NCI-H774 (cell line): Measurements from ENCODE around the gene UNC5B.
A peak's percentile ranks its signal among the peaks of the same experiment; 100 is the strongest.

ENCODE experiments used
- DNase-seq: peaks from one replicate; lab custom pipeline; 2025; lab: John Stamatoyannopoulos, UW

Gene UNC5B

GRCh38 chr10:71300555-71301370, 88.4 kb downstream of the UNC5B start:
- DNase-seq, result no peak

GRCh38 chr10:71301371-71301916, 89.1 kb downstream of the UNC5B start:
- DNase-seq, result no peak

GRCh38 chr10:71302451-71302850, 90.1 kb downstream of the UNC5B start:
- no peak for DNase-seq

DNA sequence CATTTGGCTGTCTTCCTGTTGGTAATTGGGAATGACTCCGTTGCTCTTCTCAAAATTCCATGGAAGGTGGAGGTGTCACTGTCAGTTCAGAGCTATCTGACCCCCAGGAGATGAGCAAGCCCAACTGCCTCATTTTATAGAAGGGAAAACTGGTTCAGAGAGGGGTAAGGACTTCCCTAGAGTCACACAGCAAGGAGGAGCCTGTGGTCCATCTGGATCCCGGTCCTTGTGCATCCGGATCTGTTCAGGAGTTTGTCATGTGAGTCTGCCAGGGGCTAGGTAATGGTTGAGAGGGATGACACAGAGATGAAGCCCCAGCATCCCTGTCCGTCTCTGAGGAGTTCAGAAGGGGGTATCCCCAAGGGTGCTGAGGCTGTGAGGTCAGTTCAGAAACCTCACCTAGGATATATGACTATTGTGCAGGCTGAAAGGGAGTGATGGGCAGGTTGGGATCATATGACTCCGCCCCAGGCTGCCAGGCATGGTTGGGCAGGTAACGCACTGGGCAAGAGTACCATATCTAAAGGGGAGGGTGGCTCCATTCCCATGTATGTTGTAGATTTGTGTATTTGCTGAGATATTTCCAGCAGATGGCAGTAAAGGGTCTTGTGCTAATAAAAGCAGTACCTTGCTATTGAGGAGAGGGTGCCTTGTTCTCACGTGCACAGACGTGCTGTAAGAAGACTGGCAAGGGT, 90.7 kb downstream of the UNC5B start:
- peak; percentile 19 for DNase-seq

DNA sequence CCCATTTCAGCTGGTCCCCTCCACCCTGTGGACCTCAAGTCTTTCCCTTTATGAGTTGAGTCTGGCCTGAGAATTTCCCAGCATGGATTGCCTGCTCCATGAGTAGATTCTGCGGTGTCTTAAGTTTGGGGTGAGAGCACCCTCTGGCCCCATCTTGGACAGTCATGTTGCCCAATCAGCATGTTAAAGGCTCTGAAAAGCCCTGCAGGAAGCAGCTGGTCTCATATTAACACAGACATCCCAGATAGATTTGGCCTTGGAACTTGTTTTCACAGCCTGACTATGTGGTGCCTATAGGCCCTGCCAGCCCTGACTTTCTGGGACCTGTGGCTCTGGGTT, 91.2 kb downstream of the UNC5B start:
- DNase-seq, result no peak

DNA sequence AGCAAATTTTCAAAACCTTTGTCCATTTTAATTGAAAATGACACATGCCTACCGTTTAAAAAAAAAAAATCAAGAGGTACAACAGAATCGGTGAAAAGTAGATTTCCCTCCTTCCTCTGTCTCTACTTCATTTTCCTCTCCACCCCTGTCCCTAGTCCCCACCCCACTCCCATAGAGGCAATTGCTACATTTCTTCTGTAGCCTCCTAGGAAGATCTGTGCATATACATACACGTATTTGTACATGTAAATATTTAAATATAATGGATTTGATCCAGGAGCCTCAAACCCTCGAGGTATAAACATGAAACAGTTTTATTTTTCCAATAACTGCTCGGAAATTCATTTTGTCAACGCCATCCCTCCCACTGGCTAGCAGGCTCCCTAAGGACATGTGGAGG, 92.5 kb downstream of the UNC5B start:
- no peak for DNase-seq

DNA sequence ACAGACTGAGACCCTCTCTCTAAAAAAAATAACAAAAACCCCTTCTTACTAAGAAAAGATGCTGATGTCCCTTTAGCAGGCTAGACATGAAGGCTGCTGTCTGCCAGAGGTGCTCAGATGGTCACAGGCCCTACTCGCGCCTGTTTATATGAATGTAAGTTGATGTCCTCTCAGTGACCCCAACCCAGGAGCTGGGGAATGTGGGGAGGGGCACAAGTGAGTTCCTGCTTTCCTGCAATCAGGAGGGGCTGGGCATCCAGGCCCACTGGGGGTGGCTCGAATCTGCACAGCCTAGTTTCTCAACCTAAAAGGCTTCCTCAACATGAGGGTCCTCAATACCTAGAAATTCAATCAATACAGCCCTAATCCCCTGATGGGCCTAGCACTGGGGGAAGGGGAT, 94.6 kb downstream of the UNC5B start:
- DNase-seq, result no peak

GRCh38 chr10:71307469-71308085, 95.2 kb downstream of the UNC5B start:
- no peak for DNase-seq

- no peak for DNase-seq
Observed at GRCh38 chr10:71308244-71308643, 95.9 kb downstream of the UNC5B start.

DNA sequence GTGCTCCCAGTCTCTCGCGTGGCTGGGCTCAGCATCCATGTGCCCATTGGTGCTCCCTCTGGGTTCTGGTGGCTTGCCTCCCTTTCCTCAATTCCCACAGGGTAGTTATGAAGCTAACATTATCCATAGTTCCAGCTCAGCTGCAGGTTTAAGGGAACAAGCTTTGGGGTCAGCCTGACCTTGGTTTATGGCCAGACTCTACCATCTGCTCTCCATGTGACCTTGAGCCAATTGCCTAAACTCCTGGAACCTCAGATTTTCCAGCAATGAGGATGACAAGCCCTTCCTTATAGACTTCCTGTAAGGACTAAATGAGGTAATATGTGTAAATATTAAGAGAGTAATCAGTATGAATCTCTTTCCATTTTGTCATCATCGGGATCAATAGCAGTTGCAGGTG, 96.6 kb downstream of the UNC5B start:
- DNase-seq, result no peak

- no peak for DNase-seq
Observed at GRCh38 chr10:71309919-71310318, 97.5 kb downstream of the UNC5B start.

- no peak for DNase-seq
Observed at GRCh38 chr10:71312220-71312619, 99.8 kb downstream of the UNC5B start.

DNA sequence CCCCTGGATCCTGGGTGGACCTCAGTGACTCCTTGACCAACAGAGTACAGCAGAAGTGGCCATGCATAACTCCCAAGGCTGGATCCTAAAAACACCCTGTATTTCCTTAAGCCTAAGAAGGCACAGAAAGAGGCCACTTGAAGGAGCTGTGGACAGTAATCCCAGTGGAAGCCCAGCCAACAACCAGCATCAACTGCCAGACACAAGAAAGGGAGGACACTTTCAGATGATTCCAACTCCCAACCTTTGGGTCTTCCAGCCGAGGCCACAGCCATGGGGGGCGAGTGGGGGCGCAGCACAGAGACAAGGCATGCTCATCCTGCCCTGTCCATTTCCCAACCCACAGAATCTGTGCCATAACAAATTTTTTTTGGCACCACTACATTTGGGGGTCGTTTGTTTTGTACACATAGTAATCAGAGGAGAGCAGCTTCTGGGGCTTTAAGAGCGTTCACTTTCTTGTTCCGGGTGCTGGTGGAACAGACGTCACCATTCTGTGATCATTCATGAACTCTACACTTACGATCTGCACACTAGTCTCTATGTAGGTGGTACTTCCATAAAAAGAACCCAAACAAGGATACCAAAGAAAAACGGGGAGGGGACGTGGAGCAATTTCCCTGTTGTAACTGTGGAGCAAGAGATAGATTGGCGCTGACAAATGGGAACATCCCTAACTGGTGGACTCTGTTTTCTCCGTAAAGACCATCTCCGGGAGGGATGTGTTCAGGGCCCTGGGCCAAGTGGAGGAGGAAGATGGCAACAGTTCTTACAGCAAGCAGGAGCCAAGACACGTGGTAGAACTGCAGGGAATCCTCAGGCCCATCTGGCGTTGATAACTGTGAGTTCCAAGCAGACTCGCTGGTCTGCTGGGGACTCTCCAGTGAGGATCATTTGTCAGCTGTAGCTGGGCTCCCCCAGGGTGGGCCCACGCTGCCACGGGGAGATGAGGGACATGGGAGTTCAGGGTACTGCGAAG, 100.7 kb downstream of the UNC5B start:
- DNase-seq, result no peak

DNA sequence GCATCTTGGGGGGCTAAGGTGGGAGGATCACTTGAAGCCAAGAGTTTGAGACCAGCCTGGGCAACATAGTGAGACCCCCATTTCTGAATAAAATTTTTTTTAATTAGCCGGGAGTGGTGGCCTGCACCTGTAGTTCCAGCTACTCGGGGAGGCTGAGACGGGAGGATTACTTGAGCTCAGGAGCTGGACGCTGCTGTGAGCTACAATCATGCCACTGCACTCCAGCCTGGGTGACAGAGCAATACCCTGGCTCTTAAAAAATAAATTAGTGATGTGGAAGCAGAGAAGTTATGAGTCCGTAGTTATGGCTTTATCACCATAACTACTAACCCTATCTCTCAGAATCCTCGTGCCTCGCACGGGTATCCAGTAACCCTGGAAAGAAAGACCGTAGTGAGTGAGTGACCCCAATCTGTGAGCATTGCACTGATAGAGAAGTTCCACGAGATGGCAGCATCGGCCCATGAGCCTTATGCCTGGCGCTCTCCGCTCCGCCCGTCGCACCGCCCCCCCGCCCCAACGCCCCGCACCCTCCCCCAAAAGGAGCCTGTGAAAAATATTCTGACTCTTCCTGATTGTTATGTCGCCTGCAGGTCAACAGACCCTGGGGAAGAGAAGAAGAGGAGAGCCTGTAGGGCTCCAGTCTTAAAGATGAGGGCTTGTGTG, 101.8 kb downstream of the UNC5B start:
- DNase-seq, result no peak

- DNase-seq, result no peak
Observed at GRCh38 chr10:71314694-71315225, 102.4 kb downstream of the UNC5B start.

DNA sequence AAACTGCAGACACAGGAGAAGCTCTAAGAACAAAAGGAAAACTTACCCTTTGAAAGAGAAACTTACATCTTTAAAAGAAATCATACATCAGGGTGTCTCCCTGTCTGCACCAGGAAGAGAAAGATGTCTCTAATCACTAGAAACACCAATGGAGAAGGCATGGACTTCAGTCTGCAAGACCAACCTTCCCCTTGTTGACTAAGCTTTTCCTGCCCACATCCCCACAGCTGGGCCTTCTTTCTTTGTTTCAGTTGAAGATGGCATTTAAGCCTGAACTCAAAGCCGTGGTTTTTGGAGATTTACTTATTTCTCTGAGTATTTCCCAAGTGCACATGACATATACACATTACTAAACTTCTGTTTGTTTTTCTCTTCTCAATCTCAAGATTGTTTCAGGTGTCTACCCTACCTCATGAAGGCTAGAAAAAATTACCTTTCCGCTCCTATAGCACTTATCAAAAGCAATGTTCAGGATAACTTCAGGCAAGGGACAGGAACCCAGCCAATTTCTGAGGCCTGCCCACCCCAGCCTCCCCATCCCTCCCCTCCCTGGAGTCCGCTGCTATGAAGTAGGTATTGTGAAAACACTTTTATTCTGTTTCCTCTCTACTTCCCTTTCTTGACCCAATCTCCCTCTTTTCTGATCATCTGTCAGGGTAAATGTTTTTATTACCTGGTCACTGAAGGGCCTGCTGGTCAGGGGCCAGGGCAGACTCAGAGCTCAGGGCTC, 103.9 kb downstream of the UNC5B start:
- DNase-seq, result no peak

DNA sequence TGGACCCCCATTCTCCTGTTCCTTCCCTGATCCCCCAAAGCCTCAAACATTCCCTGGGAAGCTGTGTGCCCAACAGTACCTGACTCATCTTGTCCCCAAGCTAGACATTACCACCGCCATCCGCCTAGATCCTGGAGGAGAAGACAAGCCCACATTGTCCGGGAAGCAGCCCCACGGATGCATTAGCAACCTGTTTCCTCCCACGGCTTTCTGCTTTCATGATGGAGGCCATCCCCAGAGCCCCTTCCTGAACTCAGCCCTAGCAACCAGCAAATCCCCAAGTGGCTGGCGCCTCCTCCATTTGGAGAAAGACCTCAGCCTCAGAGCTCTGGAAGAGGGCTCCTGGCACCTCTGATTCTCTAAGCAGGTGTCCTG, 104.4 kb downstream of the UNC5B start:
- DNase-seq, result no peak

DNA sequence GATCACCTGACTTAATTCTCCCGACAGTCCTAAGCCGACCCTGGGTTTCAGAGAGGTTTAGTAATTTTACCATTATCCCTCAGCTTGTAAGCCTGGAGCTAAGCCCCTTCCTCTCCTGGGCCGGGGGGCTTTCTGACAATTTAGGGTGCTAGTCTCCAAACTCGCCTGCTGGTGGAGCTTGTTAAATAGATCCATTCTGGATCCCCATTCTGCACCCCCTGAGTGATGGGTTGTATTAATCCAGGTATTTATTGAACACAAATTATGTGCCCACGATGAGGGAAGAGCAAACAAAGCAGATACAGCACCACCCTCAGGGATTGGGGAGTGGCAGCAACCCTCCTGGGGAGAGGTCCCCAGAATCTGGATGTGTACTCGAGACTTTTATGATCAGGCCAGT, 105.4 kb downstream of the UNC5B start:
- no peak for DNase-seq

GRCh38 chr10:71319042-71319799, 106.9 kb downstream of the UNC5B start, which contains the start of gene SLC29A3:
TSS of gene SLC29A3 (plus strand) at chr10:71319259. CDS start at chr10:71319310, 51 bp downstream.
- DNase-seq, result peak; percentile 80
